Common myeloid progenitor, CD34-positive (primary cell): ENCODE data around the gene XIRP1. TPM values are rescaled to one million over a fixed set of nuclear protein-coding genes. Genes with fewer than 3 reads are reported as not detected.

ENCODE experiments used
- CTCF ChIA-PET: fragments of 350-600 bp; sonication (Branson Sonifier 250); formaldehyde crosslinking; loops from one replicate; lab custom pipeline; 2021; ENCODE audit warnings: antibody characterized with exemption; lab: Charles Lee
- POLR2A ChIA-PET: fragments of 350-600 bp; sonication (Branson Sonifier 250); formaldehyde crosslinking; loops from one replicate; lab custom pipeline; 2021; ENCODE audit warnings: antibody characterized with exemption; lab: Charles Lee
- DNase-seq, 3 donors: peaks; one replicate each; pipeline versions ENCODE4 v3.0.0 to v3.0.0-alpha.2; 2013
- H3K27ac ChIP-seq, 2 experiments: 1 replicate in 1 of 2; 2 replicates in 1 of 2; pipeline ENCODE4 v1.7.0; 2013; ENCODE audit warnings: inconsistent platforms in 2 of 2, low read length in 2 of 2, mild to moderate bottlenecking in 2 of 2, low read depth in 1 of 2, moderate library complexity in 1 of 2; ENCODE audit not compliant: severe bottlenecking in 2 of 2, insufficient read depth in 1 of 2, poor library complexity in 1 of 2
- H3K27me3 ChIP-seq, 5 experiments: replicated peaks in 2 of 5; 1 replicate in 3 of 5; 2 replicates in 2 of 5; pipeline versions ENCODE4 v1.6.1 to v1.7.0; 2013; ENCODE audit warnings: low read length in 4 of 5, mild to moderate bottlenecking in 2 of 5, moderate library complexity in 2 of 5, inconsistent platforms in 1 of 5; ENCODE audit not compliant: insufficient read depth in 5 of 5, control insufficient read depth in 4 of 5
- H3K36me3 ChIP-seq, 4 experiments: 1 replicate in 2 of 4; 2 replicates in 2 of 4; pipeline versions ENCODE4 v1.6.1 to v1.7.0; 2013; ENCODE audit warnings: low read length in 3 of 4, control low read depth in 1 of 4, mild to moderate bottlenecking in 1 of 4; ENCODE audit not compliant: control insufficient read depth in 4 of 4, insufficient read depth in 4 of 4
- H3K4me1 ChIP-seq, 4 experiments: 1 replicate in 3 of 4; 2 replicates in 1 of 4; pipeline versions ENCODE4 v1.6.1 to v1.7.1; 2013; ENCODE audit warnings: low read length in 3 of 4, mild to moderate bottlenecking in 3 of 4, control low read depth in 1 of 4, inconsistent platforms in 1 of 4, moderate library complexity in 1 of 4; ENCODE audit not compliant: control insufficient read depth in 4 of 4, insufficient read depth in 4 of 4; ENCODE audit errors: control extremely low read depth in 1 of 4
- H3K4me3 ChIP-seq, 7 experiments: 1 replicate in 4 of 7; 2 replicates in 3 of 7; pipeline versions ENCODE4 v1.5.1 to v1.7.0; 2013; ENCODE audit warnings: mild to moderate bottlenecking in 7 of 7, low read length in 6 of 7, moderate library complexity in 6 of 7, inconsistent platforms in 2 of 7, low read depth in 2 of 7, control low read depth in 1 of 7; ENCODE audit not compliant: insufficient read depth in 4 of 7, control insufficient read depth in 1 of 7; ENCODE audit errors: extremely low read depth in 1 of 7
- H3K9me3 ChIP-seq, 5 experiments: 1 replicate in 4 of 5; 2 replicates in 1 of 5; pipeline versions ENCODE4 v1.6.1 to v1.7.1; 2013; ENCODE audit warnings: low read length in 4 of 5, mild to moderate bottlenecking in 2 of 5, inconsistent platforms in 1 of 5, low read depth in 1 of 5, moderate library complexity in 1 of 5; ENCODE audit not compliant: control insufficient read depth in 4 of 5, insufficient read depth in 2 of 5; ENCODE audit errors: control extremely low read depth in 1 of 5
- WGBS: methylation state at CpG from one replicate; pipeline ENCODE4 v1.1.5; 2013; ENCODE audit not compliant: insufficient coverage; 5-methylcytosine and 5-hydroxymethylcytosine counted together
- polyA plus RNA-seq: library from polyadenylated mRNA; unstranded; fragments of 120-200 nt; gene quantifications from one replicate; pipeline ENCODE4 v1.2.1, GENCODE V29; 2013

The XIRP1 gene, protein sequence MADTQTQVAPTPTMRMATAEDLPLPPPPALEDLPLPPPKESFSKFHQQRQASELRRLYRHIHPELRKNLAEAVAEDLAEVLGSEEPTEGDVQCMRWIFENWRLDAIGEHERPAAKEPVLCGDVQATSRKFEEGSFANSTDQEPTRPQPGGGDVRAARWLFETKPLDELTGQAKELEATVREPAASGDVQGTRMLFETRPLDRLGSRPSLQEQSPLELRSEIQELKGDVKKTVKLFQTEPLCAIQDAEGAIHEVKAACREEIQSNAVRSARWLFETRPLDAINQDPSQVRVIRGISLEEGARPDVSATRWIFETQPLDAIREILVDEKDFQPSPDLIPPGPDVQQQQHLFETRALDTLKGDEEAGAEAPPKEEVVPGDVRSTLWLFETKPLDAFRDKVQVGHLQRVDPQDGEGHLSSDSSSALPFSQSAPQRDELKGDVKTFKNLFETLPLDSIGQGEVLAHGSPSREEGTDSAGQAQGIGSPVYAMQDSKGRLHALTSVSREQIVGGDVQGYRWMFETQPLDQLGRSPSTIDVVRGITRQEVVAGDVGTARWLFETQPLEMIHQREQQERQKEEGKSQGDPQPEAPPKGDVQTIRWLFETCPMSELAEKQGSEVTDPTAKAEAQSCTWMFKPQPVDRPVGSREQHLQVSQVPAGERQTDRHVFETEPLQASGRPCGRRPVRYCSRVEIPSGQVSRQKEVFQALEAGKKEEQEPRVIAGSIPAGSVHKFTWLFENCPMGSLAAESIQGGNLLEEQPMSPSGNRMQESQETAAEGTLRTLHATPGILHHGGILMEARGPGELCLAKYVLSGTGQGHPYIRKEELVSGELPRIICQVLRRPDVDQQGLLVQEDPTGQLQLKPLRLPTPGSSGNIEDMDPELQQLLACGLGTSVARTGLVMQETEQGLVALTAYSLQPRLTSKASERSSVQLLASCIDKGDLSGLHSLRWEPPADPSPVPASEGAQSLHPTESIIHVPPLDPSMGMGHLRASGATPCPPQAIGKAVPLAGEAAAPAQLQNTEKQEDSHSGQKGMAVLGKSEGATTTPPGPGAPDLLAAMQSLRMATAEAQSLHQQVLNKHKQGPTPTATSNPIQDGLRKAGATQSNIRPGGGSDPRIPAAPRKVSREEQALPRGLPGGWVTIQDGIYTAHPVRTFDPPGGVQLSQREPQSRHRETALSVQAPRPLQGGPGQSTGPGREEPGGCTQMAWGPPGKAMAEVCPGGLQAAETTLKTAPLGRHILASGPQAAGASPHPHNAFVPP (N-terminal part only)
- 0.01 TPM for polyA plus RNA-seq

DNA sequence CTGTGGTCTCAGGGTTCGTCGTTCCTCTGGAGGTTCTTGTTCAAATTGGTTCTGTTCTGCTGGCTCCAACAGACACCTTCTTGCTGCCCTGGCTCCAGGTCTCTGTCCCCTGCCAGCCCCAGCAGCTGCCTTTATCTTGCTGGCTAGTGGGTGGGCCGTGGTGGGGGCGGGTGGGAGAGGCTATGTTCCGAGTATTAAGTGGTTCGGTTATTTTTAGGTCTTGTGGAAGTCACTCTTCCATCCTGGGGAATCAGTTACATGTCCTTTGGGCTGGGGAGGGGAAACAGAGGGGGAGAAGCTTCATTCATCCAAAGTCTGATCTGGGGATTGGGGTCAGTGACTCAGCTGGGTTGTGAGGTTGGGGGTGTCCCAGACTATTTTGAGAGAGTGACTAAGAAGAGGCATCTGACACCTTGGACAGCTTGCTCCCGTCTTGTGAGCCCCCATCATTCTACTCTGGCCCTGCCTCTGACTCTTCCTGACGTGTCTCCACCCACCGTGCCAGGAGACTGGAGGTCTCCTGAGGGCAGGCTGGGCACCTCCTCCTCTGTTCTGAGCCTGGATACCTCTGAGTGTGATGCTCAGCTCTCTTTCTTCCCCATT is at the start of gene XIRP1:
Gene XIRP1, minus strand, starts transcription at position 106 of the 603 bp plus-strand sequence. CDS start 3,150 bp downstream, outside the sequence.
- Histone ChIP-seq H3K36me3 (no peaks in the 10 kb centered on the region), H3K27ac (no peak within 1 kb of the TSS), H3K27me3 (peaks cover 0 to 2% (median 0%) of the 10 kb centered on the region in 5 experiments), H3K4me1 (peaks cover 0 to 4% (median under 1%) of the 10 kb centered on the region in 4 experiments), H3K9me3 (no peaks in the 10 kb centered on the region), H3K4me3 (no peak within 1 kb of the TSS)
- ChIA-PET CTCF (interaction anchor here (1.1 to 17.2 kb wide), 11 partner anchors 9 to 185 kb away, joined by 3 to 618 read pairs (median 26); partner anchors contain the start of gene CX3CR1), POLR2A (interaction anchor here (1.5 kb wide), 1 partner anchor 96 kb away, joined by 4 read pairs; no protein-coding TSS in a partner anchor)
- 96% methylated on average over 5 of the region's 9 CpGs for WGBS
- DNase-seq, result peak in 1 of 3 donors; percentile 26

DNA sequence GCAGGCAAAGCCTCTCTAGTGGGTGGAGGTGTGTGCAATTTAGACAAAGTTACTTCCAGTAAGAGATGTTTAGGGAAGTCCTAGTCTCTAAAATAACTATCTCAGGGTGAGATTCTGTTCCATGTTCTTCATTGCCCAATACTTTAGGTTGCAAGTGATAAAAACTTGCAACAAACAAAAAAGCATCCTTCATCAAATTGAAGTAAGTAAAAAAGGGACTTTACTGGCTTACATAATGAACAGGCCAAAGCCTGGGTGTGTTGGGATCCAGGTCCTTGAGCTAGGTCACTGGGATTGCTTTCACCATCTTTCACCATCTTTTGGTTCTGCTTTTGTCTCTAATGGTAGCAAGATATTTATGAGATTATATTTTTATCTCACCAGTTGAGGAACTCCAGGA is 49.2 kb upstream of the XIRP1 start:
- DNase-seq, result no peak
- Histone ChIP-seq H3K4me3 (no peak overlapping the region), H3K4me1 (peaks cover 0 to 12% (median 0%) of the 10 kb centered on the region in 4 experiments), H3K9me3 (peaks cover 0 to 2% (median 0%) of the 10 kb centered on the region in 5 experiments), H3K36me3 (no peaks in the 10 kb centered on the region), H3K27me3 (no peaks in the 10 kb centered on the region), H3K27ac (no peak overlapping the region)
- CTCF ChIA-PET, result interaction anchor here (1.1 to 1.9 kb wide), 2 partner anchors 10 to 20 kb away, joined by 3 to 5 read pairs; no protein-coding TSS in a partner anchor
- POLR2A ChIA-PET, result no interaction called here

DNA sequence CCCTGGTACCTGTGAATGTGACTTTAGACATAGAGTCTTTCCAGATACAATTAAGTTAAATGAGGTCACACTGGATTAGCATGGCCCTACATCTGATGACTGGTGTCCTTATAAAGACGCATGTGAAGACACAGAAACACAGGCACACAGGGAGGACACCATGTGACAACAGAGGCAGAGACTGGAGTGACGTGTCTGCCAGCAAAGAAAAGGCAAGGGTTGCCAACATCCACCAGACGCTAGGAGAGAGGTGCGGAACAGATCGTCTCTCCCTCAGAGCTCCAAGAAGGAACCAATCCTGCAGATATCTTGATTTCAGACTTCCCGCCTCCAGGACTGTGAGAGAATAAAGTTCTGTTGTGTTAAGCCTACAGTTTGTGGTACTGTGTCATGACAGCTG is 44.6 kb upstream of the XIRP1 start:
- ChIA-PET POLR2A (no interaction called here), CTCF (interaction anchor here (1.1 to 1.2 kb wide), 2 partner anchors 26 to 55 kb away, joined by 3 to 4 read pairs; no protein-coding TSS in a partner anchor)
- no peaks in the 10 kb centered on the region for H3K36me3 ChIP-seq
- 97% methylated on average over 5 of the region's 6 CpGs for WGBS
- peaks cover 11 to 42% (median 17%) of the 10 kb centered on the region in 4 experiments for H3K4me1 ChIP-seq
- H3K4me3 ChIP-seq, result no peak overlapping the region
- H3K27ac ChIP-seq, result no peak overlapping the region
- DNase-seq, result no peak
- no peaks in the 10 kb centered on the region for H3K27me3 ChIP-seq
- H3K9me3 ChIP-seq, result no peaks in the 10 kb centered on the region

DNA sequence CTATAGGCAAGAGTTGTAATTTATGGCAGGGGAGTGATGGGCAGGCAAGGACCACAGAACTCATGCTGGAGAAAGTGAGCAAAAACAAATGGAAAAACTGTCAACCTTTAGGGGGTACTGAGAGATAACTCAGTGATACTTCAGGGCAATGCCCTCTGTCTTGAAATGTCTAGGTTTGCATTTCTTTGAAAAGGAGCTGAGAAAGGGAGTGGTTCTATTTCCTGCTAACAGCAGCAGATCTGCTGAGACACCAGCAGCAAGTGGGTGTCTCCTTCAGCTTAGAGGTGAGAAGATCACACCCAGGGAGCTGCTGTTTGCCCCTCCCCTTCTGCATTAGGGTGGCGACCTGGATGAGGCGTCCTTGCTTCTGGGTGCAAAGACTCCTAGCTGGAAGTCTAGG is 42.3 kb upstream of the XIRP1 start:
- Histone ChIP-seq H3K4me1 (peaks cover 11 to 41% (median 17%) of the 10 kb centered on the region in 4 experiments), H3K4me3 (no peak overlapping the region), H3K27ac (no peak overlapping the region), H3K36me3 (no peaks in the 10 kb centered on the region), H3K9me3 (no peaks in the 10 kb centered on the region), H3K27me3 (no peaks in the 10 kb centered on the region)
- DNase-seq, result peak in 1 of 3 donors; percentile 18
- ChIA-PET CTCF (interaction anchor here (0.8 to 2.1 kb wide), 5 partner anchors 8 to 54 kb away, joined by 3 to 9 read pairs (median 4); no protein-coding TSS in a partner anchor), POLR2A (interaction anchor here (1.0 kb wide), 1 partner anchor 18 kb away, joined by 3 read pairs; no protein-coding TSS in a partner anchor)
- WGBS, result no CpG with 5 or more reads among the region's 2 CpGs

DNA sequence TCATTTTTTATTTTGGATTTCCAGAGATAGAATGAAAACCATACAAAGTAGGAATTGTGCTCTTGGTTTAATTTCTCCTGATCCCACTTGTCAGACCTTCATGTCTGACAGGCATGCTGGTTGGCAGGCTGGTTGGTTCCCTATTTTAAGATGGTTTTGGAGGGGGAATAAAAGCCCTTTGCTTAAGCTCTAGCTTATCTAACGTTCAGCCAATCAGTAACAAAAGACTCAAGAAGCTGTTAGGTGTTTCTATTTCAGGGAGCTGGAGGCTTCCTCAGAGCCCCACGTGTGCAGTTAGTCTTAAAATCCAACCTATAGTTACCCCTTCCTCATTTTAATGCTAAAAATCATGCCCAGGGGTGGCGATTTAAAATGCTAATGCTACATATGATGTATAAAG is 40.5 kb upstream of the XIRP1 start:
- Histone ChIP-seq H3K27ac (no peak overlapping the region), H3K4me1 (peaks cover 11 to 41% (median 17%) of the 10 kb centered on the region in 4 experiments), H3K36me3 (no peaks in the 10 kb centered on the region), H3K27me3 (no peaks in the 10 kb centered on the region), H3K9me3 (no peaks in the 10 kb centered on the region), H3K4me3 (peak overlapping the region in 1 of 7 experiments; percentile 31)
- WGBS, result no CpG with 5 or more reads among the region's 3 CpGs
- DNase-seq, result peak in 1 of 3 donors; percentile 46
- ChIA-PET CTCF (interaction anchor here (1.0 to 2.0 kb wide), 7 partner anchors 11 to 55 kb away, joined by 3 to 5 read pairs (median 3); no protein-coding TSS in a partner anchor), POLR2A (no interaction called here)

DNA sequence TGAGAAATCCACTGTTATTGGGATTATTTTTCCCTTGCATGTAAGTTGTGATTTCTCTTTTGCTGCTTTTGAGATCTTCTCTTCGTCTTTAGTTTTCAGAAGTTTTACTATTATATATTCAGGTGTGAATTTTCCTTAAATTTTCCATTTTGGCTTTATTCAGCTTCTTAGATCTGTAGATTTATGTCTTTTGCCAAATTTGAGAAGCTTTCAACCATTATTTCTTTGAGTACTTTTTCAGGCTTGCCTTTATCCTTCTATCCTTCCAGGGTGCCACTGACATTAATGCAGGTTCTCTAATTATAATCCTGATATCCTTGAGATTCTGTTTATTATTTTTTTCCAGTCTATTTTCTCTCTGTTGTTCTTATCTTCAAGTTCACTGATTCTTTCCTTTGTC is 38.1 kb upstream of the XIRP1 start:
- DNase-seq, result no peak
- Histone ChIP-seq H3K27ac (no peak overlapping the region), H3K27me3 (no peaks in the 10 kb centered on the region), H3K4me1 (peaks cover 14 to 53% (median 26%) of the 10 kb centered on the region in 4 experiments), H3K9me3 (no peaks in the 10 kb centered on the region), H3K36me3 (no peaks in the 10 kb centered on the region), H3K4me3 (no peak overlapping the region)
- no CpG with 5 or more reads among the region's 1 CpG for WGBS
- POLR2A ChIA-PET, result no interaction called here
- CTCF ChIA-PET, result interaction anchor here (1.3 kb wide), 1 partner anchor 17 kb away, joined by 3 read pairs; no protein-coding TSS in a partner anchor
